Measurements from ENCODE around the gene F8A2.
"Not testable (repeated sequence)": the region's sequence is repeated elsewhere in the genome, so short reads cannot be mapped to it uniquely, and the experiment has no call there.

The F8A2 gene

DNA sequence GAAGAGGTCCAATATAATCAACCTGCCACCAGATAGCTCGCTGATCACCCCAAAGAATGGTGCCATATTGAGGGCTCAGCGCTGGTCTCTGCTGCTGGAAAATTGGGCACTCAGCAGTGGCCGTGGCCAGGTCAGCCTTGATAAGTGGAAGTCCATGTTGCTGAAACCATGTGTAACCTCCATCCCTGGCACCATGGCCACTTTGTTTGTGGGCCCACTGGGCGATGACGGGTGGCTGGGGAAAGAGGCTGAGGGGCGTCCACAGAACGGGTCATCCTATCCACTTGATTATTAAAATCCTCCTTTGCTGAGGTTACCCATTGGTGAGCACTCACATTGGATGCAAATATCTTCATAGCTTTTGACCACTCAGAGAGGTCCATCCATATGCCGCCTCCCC is 7.7 kb downstream of the F8A2 start:
- DNase-seq (ENCODE audit: low read depth, low spot score): no peak
- H3K4me3 ChIP-seq (ENCODE audit: low read depth, low read length): no peak overlapping the region
- TF ChIP-seq, protein P1, sequence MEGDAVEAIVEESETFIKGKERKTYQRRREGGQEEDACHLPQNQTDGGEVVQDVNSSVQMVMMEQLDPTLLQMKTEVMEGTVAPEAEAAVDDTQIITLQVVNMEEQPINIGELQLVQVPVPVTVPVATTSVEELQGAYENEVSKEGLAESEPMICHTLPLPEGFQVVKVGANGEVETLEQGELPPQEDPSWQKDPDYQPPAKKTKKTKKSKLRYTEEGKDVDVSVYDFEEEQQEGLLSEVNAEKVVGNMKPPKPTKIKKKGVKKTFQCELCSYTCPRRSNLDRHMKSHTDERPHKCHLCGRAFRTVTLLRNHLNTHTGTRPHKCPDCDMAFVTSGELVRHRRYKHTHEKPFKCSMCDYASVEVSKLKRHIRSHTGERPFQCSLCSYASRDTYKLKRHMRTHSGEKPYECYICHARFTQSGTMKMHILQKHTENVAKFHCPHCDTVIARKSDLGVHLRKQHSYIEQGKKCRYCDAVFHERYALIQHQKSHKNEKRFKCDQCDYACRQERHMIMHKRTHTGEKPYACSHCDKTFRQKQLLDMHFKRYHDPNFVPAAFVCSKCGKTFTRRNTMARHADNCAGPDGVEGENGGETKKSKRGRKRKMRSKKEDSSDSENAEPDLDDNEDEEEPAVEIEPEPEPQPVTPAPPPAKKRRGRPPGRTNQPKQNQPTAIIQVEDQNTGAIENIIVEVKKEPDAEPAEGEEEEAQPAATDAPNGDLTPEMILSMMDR (IDR thresholded peaks at IDR 0.05; ENCODE audit: low read depth, low read length): no peak
- in situ Hi-C loops (cut with HindIII; ENCODE audit: low sequenced_read_pairs): no loop called here

DNA sequence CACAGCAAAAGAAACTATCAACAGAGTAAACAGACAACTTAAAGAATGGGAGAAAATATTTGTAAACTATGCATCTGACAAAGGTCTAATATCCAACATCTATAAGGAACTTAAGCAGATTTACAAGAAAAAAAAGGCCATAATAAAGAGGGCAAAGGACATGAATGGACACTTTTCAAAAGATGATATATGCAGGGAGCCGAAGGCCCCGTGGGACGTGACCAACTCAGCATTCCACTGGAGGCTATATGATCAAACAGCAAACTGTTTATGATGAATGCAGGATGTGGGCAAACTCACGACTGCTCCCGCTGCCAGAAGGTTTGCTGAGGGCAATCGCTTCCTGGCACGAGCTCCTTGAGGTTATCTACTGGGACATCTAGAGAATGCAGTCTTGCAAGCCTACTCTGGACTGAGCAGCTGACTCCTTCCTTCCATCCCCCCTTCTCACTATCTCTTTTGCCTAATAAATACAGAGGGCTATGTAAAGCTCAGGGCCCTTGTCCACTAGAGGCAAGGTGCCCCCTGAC is 12.9 kb downstream of the F8A2 start:
- in situ Hi-C loops (cut with HindIII; ENCODE audit: low sequenced_read_pairs); H3K4me3 ChIP-seq (ENCODE audit: low read depth, low read length); DNase-seq (ENCODE audit: low read depth, low spot score): not testable (repeated sequence)

DNA sequence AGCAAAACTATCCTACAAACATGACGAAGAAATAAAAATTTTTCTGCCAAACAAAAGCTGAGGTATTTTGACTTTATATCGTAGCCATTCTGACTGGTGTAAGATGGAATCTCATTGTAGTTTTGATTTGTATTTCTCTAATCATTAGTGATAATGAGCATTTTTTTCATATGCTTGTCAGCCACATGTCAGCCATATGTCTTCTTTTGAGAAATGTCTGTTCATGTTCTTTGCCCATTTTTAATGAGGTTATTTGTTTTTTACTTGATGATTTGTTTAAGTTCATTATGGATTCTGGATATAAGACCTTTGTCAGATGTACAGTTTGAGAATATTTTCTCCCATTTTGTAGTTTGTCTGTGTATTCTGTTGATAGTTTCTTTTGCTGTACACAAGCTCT is 24.5 kb downstream of the F8A2 start:
- in situ Hi-C loops (cut with HindIII; ENCODE audit: low sequenced_read_pairs): no loop called here
- no peak overlapping the region for H3K4me3 ChIP-seq (ENCODE audit: low read depth, low read length)
- TF ChIP-seq, protein P1 (IDR thresholded peaks at IDR 0.05; ENCODE audit: low read depth, low read length): no peak
- DNase-seq (ENCODE audit: low read depth, low spot score): no peak

DNA sequence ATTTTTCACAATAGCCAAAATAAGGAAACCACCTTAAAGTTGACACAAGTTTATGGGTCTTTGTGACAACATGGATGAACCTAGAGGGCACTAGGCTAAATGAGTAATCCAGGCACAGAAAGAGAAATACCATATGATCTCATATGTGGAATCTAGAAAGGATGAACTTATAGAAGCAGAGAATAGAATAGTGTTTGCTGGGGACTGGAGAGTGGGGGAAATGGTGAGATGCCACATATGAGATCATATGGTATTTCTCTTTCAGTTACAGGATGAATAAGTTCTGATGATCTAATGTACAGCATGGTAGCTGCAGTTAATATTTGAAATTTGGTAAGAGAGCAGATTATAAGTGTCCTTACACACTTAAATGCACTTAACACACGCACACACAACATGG is 35.9 kb downstream of the F8A2 start:
- TF ChIP-seq, protein P1 (IDR thresholded peaks at IDR 0.05; ENCODE audit: low read depth, low read length): no peak
- in situ Hi-C loops (cut with HindIII; ENCODE audit: low sequenced_read_pairs): no loop called here
- DNase-seq (ENCODE audit: low read depth, low spot score): no peak
- no peak overlapping the region for H3K4me3 ChIP-seq (ENCODE audit: low read depth, low read length)

Measured in astrocyte of the spinal cord (primary cell).